ENCODE measurements around the gene PLEKHH1. TPM values are rescaled to one million over a fixed set of nuclear protein-coding genes. Genes with fewer than 3 reads are reported as not detected.

Gene PLEKHH1
- total and polyA plus RNA-seq, 2 experiments from 2014 or later = 14.7 to 33.9 TPM

- no peaks in the 10 kb centered on the region for H3K36me3 ChIP-seq (ENCODE audit: insufficient read depth)
- H3K27ac Mint-ChIP-seq = no peak overlapping the region
- TF ChIP-seq ZNF114 (CRISPR knock-in tag; IDR thresholded peaks at IDR 0.05) = no peak
- TF ChIP-seq JUNB (IDR thresholded peaks at IDR 0.05; ENCODE audit: unreplicated experiment) = no peak
- TF ChIP-seq, protein P1, sequence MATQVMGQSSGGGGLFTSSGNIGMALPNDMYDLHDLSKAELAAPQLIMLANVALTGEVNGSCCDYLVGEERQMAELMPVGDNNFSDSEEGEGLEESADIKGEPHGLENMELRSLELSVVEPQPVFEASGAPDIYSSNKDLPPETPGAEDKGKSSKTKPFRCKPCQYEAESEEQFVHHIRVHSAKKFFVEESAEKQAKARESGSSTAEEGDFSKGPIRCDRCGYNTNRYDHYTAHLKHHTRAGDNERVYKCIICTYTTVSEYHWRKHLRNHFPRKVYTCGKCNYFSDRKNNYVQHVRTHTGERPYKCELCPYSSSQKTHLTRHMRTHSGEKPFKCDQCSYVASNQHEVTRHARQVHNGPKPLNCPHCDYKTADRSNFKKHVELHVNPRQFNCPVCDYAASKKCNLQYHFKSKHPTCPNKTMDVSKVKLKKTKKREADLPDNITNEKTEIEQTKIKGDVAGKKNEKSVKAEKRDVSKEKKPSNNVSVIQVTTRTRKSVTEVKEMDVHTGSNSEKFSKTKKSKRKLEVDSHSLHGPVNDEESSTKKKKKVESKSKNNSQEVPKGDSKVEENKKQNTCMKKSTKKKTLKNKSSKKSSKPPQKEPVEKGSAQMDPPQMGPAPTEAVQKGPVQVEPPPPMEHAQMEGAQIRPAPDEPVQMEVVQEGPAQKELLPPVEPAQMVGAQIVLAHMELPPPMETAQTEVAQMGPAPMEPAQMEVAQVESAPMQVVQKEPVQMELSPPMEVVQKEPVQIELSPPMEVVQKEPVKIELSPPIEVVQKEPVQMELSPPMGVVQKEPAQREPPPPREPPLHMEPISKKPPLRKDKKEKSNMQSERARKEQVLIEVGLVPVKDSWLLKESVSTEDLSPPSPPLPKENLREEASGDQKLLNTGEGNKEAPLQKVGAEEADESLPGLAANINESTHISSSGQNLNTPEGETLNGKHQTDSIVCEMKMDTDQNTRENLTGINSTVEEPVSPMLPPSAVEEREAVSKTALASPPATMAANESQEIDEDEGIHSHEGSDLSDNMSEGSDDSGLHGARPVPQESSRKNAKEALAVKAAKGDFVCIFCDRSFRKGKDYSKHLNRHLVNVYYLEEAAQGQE (IDR thresholded peaks at IDR 0.05; ENCODE audit: unreplicated experiment) = no peak
- TF ChIP-seq ZNF331 (CRISPR knock-in tag; IDR thresholded peaks at IDR 0.05; ENCODE audit: low read depth) = no peak
- TF ChIP-seq NANOG (IDR thresholded peaks at IDR 0.05; ENCODE audit: borderline replicate concordance) = no peak
- no peak for TF ChIP-seq EZH2phosphoT487 (IDR thresholded peaks at IDR 0.05; ENCODE audit: unreplicated experiment)
- TF ChIP-seq CREB1 (CRISPR knock-in tag; IDR thresholded peaks at IDR 0.05; ENCODE audit: low read depth) = no peak
- no peak for TF ChIP-seq ETS1 (IDR thresholded peaks at IDR 0.05)
- no peaks in the 10 kb centered on the region; the same call in 1 of the 2 replicates for H3K4me1 ChIP-seq (ENCODE audit: insufficient read depth)
- no peak for ATAC-seq
- H3K4me1 Mint-ChIP-seq = peaks cover 11% of the 10 kb centered on the region; the same call in 2 of the 3 replicates
- H3K79me2 ChIP-seq (replicated peaks; ENCODE audit: insufficient read depth) = no peaks in the 10 kb centered on the region
- no peak overlapping the region for H3K4me3 Mint-ChIP-seq
- H4K20me1 ChIP-seq (replicated peaks; ENCODE audit: insufficient read depth) = no peaks in the 10 kb centered on the region
- H3K27me3 Mint-ChIP-seq (ENCODE audit: insufficient read depth, low read depth, poor library complexity) = peaks cover 16% of the 10 kb centered on the region
- H3K4me2 ChIP-seq = no peak overlapping the region
- H3K9me2 ChIP-seq (ENCODE audit: insufficient read depth) = no peaks in the 10 kb centered on the region
- no peak overlapping the region for H3K4me3 ChIP-seq
- no peak overlapping the region for H2AFZ ChIP-seq
- no peaks in the 10 kb centered on the region for H3K36me3 Mint-ChIP-seq (ENCODE audit: low read depth)
- H3K9me3 Mint-ChIP-seq = no peaks in the 10 kb centered on the region; the same call in 2 of the 3 replicates
- 0 out of 2 replicates have a peak, but pooled peaks cover 2% of the 10 kb centered on the region for H3F3A ChIP-seq (replicated peaks; ENCODE audit: low read depth)
- peaks cover 25% of the 10 kb centered on the region for H3K27me3 ChIP-seq (ENCODE audit: insufficient read depth)
- no peak for DNase-seq (ENCODE audit: low spot score)
- no peak overlapping the region for H3K27ac ChIP-seq (ENCODE audit: low read depth)
These were observed 22.3 kb upstream of the PLEKHH1 start for GRCh38 chr14:67510836-67511235.

GRCh38 chr14:67512463-67513310, 20.4 kb upstream of the PLEKHH1 start:
- no peaks in the 10 kb centered on the region for H3K79me2 ChIP-seq (replicated peaks; ENCODE audit: insufficient read depth)
- peaks cover 29% of the 10 kb centered on the region for H3K27me3 Mint-ChIP-seq (ENCODE audit: insufficient read depth, low read depth, poor library complexity)
- no peaks in the 10 kb centered on the region; the same call in 1 of the 2 replicates for H4K20me1 ChIP-seq (replicated peaks; ENCODE audit: insufficient read depth)
- no peak overlapping the region for H3K27ac ChIP-seq (ENCODE audit: low read depth)
- no peak overlapping the region for H3K4me3 Mint-ChIP-seq
- ATAC-seq (no peak), DNase-seq (ENCODE audit: low spot score) (no peak)
- no peak overlapping the region for H3K4me2 ChIP-seq
- no peak overlapping the region for H2AFZ ChIP-seq
- 0 out of 2 replicates have a peak, but pooled peaks cover 3% of the 10 kb centered on the region for H3F3A ChIP-seq (replicated peaks; ENCODE audit: low read depth)
- H3K36me3 Mint-ChIP-seq (ENCODE audit: low read depth) = no peaks in the 10 kb centered on the region
- no peaks in the 10 kb centered on the region for H3K9me3 Mint-ChIP-seq
- H3K9me2 ChIP-seq (ENCODE audit: insufficient read depth) = no peaks in the 10 kb centered on the region
- peaks cover 18% of the 10 kb centered on the region for H3K4me1 Mint-ChIP-seq
- no peak overlapping the region for H3K27ac Mint-ChIP-seq
- peaks cover 43% of the 10 kb centered on the region for H3K27me3 ChIP-seq (ENCODE audit: insufficient read depth)
- H3K4me3 ChIP-seq = no peak overlapping the region
- no peaks in the 10 kb centered on the region for H3K36me3 ChIP-seq (ENCODE audit: insufficient read depth)
- no peak for TF ChIP-seq JUNB (IDR thresholded peaks at IDR 0.05; ENCODE audit: unreplicated experiment)
- no peaks in the 10 kb centered on the region; the same call in 1 of the 2 replicates for H3K4me1 ChIP-seq (ENCODE audit: insufficient read depth)

All from GM23338 (cell line).